ENCODE data around the gene RAD18.

RAD18 gene

DNA sequence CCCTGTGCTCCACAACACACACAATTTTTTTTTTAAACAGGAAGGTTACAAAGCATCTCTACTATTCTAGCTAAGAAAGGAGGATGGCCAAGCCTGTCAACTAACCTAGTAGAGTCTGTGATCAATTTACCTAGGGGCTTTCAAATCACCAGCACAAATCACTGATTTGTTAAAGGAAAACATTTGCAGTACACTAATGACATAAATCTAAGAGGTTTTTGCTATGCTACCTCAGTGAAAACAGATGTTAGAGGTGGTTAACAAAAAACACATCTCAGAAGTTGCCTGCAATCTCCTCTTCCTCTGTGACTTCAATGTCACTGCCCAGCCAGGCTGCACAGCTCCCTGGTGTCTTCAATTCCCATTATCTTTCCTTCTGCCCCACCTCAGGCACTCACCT, 72.0 kb downstream of the RAD18 start:
- DNase-seq: no peak

DNA sequence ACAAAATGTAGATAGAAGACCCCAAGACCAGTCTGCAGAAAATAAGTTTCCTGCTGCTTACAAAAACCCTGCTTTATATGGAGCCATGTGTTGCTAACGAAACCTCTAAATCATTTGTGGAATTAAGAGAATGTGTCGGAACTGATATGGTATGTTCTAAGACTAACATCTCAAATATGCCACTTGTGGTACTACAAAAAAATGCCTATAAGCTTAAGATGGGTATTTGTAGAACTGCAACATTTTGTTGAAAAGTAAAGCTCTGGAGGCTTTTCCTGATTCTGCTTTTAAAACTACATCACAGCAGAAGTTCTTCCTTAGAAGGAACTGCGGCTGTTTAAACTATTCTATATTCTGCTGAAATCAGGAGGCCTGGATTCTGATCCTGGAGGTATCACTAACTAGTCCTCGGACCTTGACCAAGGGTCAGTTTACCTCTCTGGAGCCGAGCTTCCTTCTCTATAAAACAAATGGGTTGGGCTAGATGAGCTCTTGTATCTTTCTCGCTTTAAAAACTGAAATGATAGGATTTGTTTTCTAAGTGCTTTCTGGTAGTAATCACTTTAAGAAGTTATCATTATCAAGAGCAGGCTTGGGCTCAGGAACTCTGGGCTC, 74.9 kb downstream of the RAD18 start:
- DNase-seq: no peak

DNA sequence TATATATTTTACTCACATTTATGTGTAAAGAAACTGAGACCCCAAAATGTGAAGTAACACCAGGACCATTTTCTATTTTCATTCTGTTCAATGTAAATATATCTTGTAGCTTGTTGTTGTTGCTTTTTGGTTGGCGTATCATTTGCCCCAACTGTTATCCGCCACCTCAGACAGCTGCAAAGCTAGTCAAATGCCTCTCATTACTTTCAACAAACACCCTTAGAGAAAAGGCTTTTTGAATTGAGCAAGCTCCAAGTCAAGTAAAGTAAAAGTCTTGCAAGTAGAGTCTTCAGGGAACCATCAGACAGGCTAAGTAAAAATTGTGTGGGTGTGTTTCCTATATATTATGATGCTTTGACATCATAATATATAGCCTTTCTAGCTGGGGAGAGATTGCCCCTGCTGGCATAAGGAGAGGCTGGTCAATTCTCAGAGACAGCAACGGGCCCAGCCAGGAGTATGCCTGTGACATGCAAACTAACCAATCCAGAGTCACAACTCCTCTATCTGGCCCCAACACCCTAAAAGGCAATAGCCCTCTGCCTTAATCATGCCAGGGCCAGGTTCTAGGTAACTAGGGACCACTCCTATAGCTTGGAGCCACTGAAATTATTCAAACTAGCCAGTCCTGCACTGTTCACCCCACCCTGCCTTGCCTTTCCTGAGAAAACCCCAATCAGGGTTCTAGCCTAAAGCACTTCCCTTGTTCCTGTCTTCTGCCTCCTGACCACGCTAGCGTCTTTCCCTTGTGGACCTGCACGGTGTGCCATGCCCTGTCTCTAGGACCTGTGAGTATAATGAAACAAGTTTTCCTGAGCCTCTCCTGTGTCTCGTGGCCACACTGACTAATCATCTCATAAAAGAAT, 75.6 kb downstream of the RAD18 start:
- no peak for DNase-seq

DNA sequence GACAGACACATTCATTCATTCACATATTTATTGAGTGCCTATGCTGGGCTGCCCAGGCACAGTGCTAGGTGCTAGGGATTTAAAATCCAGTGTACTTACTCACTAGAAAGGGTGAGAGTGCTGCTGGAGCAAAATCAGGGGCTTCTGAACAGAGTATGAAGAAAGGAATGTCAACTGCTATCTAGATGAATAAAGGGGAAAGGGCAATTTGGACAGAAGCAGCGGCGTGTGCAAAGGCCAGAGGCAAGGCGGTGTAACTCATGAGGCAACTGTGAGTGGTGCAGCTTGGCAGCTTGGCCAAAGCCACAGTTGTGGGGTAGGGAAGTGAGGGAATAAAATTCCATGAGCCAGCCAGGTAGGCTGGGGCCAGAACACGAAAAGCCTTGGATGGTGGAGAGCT, 76.7 kb downstream of the RAD18 start:
- DNase-seq: no peak

DNA sequence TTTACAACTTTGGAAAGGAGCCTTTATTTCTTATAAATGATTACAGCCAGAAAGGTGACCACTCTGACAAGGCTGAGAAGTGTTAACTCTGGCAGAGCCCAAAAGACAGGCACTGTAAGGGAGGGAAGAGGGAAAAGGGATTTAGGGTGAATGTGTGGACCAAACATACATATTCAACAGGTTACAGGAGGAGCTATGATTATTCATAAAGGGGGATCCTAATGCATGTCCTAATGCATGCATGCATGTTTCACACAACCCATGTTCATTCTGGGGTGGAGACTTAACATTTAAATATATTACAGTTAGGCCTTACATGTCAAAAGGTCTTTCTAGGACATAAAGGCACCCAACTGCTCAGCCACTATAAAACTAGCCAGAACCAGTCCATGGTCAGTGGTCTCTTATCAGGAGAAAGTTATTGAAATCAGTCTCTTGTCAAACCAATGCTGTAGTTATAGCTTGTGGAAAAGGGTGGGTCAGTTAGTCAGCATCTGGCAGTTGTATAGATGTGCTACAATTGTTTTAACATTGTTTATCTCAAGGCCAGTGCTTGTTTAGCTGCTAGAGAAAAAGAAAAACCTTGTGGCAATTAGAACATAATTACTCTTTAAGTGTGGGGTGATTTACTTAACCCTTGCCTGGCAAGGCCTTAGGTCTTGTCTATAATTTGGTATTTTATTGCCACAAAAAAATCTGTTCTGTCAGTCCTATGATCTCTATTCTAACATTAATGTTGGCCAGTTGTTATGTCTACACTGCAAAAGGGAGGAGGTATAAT, 77.5 kb downstream of the RAD18 start:
- no peak for DNase-seq

DNA sequence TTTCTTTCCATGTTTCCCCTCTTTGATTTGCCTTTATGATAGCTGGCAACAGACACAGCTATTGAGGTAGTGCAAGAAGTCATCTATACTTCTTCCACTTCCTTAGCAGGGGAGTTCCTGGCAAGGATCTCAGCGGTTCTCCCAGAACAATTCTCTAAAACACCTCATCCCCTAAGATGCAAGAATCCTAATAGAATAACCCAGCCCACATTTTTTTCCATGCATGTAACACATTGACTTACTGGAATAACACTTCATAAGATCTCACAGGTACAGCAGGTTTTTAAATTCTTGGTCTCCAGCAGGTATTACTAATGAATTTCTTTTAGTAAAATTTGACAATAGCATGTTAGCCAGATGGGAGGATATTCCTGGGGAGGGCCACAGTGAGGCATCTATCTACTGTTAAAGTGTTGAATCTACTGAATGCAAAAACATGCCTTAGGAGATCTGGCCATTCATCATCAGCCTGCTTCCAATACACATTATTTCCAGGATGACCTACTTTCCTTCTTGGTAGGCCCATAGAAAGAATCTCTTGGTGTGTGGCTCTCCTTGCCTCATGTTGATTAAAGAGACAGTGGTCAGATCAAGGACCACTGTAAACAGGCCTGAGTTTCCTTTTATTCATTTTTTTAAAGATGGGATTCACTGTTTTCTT, 78.5 kb downstream of the RAD18 start:
- no peak for DNase-seq

DNA sequence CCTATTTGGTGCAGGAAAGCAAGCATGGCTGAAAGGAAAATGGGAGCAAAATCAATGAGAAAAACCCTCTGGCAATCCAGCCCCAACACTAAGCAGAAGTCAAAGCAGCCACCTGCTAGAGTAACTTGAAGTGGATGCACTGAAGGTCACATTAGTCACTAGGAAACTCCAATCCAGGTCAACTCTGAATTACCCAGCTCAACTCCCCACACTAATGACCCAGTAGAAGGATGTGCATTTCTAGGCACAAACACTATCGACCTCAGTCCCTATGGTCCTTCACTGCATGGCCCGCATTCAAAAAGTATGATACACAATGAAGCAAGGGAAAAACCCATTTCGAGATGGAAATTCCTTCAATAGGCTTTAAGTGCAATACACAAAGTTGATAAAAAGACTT, 80.6 kb downstream of the RAD18 start:
- no peak for DNase-seq

DNA sequence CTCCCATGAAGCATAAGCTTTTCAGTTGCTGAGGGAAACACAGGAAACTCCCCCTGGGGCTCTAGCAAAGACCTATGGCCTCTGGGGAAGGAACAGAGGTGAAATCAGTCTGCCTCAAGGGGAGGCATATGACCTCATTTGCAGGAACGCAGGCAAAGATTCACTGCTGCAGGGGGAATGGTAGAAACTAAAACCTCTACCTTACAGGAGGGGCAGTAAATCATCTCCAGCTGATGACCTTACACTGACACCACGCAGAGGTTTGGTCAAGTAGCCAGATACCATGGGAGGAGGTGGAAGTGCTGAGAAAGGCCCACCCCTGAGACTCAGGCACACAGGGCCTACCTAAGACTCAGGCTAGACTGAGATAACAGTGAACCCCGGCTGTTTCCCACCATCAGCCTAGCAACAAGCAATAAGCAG, 81.1 kb downstream of the RAD18 start:
- DNase-seq: no peak

DNA sequence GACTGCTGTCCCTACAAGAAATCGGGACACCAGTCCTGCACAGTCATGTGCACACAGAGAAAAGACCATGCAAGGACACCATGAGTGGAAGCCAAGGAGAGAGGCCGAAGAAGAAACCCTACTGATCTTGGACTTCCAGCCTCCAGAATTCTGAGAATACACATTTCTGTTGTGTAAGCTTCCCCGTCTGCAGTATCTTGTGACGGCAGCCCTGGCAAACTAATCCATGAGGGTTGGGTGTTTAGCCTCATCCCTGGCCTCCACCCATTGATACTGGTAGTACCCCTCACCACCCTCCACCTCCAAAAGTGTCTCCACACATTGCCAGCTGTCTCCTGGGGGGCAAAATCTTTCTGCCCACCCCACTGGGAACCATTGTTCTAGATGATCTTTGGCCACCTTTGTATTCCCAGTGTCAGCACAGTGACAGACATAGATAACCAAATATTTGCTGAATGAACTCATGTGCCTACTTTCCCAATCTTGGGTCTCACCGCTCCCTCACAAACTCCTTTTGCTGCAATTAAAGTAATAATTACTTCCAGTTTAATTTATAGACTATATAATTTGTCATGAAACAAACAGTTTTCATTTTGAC, 83.8 kb downstream of the RAD18 start:
- no peak for DNase-seq

DNA sequence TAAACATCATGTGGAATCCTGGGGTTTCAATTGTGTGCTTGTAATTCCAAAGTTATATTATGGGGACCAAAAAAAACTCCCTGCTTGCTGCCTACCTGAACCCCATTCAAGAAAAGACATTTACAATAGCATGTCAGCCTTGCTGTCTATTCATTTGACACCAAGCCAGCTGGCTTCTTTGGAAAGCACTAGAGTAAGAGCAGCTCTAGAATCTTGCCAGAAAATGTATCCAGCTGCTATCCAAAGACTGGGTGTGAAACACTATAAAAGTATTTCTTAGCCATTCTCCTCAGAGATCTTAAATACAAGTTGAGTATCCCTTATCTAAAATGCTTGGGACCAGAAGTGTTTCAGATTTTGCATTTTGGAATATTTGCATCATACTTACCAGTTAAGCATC, 87.4 kb downstream of the RAD18 start:
- no peak for DNase-seq

DNA sequence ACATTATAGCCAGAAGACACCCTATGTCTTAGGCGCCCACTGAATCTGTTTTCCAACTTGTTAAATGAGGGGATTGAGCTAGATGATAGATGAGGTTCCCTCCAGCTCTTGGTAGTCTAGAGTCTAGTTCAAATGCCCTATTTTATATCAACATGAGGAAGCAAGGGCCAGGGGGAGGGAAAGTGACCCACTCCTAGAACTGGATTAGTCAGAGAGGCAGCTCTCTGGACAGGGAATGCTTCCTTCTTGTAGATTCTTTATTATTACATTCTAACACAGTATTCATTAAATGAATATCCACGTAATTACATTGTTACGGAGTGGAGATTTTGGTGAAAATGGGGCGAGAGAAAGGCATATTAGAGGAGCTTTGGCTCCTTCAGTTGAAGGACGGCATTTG, 89.5 kb downstream of the RAD18 start:
- DNase-seq: no peak

DNA sequence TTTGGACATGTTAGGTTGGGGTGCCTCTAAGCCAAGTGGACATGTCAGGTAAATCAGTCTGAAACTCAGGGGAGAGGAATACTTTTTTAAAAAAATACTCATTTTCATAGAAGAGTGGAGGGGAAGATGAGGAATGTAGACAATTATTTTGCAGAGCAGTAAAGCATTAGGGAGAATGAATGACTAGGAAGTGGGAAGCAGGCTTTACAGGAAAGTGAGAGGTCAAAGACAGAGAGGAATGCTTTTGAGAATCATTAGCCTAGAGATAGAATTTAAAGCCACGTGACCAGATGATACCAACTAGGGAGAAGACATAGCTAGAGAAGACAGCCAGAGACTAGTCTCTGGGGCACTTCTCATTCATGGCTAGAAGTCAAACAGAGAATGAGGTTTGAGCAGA, 91.0 kb downstream of the RAD18 start:
- DNase-seq: no peak

DNA sequence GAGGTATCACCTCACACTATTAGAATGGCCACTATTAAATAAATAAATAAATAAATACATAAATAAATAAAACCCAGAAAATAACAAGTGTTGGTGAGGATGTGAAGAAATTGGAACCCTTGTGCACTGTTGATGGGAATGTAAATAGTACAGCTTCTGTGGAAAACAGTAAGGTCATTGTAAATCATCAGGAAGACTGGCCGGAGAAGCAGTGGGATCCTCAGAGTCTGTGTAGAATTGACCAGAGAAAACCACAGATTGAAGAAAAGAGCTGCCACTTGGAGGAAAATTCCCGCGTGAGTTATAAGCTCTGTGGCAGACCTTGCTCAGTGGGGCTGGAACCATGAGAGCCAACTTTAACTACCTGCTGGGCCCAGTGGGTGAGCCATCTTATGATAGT, 92.0 kb downstream of the RAD18 start:
- DNase-seq: no peak

DNA sequence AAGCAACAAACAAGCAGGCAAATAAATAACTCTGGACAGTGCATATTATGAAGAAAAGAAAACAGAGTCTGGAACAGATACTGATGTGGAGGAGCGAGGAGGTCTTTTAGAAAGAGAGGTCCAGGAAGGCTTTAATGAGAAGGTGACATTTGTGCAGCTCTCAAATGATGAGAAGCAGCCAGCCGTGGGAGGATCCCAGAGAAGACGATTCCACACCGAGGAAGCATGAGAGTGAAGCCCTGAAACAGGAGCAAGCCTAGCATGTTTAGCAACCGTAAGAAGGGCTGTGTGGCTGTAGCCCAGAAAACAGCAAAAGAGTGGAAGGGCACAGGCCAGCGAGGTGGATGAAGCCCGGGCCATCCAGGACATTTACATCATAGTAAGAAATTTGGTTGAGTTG, 93.1 kb downstream of the RAD18 start:
- DNase-seq: no peak

DNA sequence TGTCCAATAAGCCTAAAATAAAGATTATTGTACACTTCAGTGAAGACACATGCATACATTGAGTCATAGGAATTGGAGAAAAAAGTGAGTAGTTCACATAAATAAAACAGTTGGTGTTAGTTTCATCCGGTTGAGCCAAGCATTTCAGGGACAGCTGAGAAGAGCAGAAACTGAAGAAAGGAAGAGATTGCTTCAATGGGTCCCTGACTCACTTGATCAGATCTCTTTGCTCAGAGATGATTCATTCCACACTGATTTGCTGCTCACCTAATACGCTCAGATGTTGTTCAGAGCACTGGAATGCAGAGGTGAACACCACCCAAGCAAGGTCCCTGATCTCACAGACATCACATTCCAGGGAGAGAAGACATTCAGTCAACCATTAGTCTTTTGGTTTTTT, 93.7 kb downstream of the RAD18 start:
- DNase-seq: no peak

DNA sequence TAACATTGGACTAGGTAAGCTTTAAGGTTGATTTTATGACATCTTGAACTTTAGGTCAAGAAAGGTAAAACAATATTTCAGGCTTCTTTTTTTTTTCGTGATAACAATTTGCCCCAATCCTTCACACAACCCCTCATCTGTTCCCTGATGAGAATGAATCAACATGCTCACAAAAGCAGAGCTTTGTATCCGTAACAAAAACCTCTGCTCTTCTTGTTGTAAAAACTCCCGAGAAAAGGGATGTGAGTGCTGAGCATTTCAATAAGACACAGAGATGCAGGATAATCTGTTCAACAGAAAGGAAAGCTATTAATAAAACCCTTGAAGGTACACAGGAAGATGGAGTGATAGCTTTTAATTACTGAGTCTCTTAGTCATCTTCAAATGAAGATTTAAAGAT, 94.3 kb downstream of the RAD18 start:
- no peak for DNase-seq

DNA sequence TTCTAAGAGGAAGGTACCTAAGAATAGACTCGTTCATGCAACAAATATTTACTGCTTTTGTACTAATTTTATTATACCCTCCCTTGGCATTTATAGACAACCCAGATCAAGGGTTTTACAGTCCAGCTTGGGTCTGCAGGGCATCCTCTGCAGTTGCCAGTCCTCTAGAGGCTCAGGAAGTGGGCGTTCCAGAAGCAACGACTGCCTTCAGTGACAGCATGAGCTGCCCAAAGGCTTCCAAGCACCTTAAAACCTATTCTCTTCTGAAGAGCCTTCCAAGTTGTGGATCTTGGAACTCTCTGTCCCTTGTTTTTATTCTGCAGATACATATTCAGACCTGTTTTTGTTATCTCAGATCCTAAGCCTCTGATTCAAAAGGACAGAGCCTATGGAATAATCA, 95.6 kb downstream of the RAD18 start:
- DNase-seq: no peak

DNA sequence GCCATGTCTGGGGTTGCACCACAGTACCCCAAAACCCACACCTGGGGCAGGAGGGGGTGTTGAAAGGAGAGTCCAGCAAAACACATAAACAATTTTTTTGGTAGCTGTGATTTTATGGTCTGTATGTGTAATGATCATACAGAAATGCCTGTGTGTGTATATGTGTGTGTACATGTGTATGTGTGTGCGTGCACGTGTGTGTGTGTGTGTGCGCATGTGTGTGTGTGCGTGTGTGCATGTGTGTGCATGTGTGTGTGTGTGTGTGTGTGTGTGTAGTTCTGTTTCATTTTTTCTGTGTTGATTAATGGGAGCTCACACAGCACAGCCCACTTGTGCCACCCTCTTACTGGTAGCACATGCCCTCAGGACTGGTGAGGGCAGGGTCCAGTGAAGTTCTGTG, 97.6 kb downstream of the RAD18 start:
- DNase-seq: no peak

DNA sequence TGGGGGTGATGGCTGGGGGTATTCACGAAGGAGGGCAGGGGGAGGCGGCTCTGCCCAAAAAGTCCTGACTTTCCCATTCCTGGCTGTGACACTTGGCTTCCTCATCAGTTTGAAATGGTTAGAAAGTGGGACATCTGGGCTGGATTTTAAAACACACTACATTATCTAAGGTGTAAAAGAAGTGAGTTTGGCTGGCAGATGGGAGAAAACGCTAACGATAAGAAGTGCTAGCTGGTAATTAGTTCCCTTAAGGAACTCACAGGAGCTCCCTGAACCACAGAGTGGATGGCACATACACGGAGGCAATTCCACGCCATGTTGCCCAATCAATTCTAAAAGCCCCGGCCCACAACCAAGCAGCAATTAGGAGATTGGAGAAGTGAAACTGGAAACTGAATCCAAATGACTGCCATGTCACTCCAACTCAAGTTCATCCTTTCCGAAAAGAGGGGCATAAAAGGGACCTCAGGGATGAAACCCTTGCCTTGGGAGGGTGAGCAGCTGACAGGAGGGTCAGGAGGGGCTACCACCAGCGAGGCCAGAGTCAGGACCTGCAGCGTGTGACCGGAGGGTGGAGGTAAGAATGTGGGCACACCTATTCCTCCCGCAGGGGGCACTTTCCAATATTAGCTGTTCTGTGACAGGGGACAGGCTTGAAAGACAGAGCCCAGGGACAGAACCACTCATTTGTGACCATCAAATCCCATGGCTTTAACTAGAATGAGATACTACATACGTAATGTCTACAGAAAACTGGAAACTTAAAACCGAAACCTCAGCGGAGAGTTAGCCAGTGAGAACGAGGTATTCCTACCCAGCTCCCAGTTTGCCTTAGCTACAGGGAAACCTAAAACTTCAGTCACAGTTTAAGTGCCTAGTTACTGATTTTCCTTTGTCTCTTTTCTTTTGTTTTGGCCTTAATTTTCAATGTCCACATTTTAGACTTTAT, 98.6 kb downstream of the RAD18 start:
- DNase-seq: no peak

DNA sequence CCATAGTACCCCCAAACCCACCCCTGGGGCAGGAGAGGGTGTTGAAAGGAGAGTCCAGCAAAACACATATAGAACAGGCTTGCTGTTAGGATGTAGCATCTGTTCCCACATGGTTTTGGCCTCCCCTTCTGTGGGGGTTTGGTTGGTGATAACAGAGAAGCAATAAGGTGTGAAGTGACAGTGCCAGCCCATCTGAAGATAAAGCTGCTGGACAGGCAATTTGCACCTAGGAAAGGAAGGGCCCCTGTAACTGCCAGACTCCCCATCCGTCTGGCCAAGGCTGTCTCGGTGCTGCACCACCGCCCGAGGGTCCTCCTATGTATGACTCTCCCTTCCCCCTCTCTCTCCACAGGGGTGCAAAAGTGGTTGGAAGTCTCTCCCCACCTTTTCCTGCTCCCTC, 99.4 kb downstream of the RAD18 start:
- DNase-seq: no peak

DNA sequence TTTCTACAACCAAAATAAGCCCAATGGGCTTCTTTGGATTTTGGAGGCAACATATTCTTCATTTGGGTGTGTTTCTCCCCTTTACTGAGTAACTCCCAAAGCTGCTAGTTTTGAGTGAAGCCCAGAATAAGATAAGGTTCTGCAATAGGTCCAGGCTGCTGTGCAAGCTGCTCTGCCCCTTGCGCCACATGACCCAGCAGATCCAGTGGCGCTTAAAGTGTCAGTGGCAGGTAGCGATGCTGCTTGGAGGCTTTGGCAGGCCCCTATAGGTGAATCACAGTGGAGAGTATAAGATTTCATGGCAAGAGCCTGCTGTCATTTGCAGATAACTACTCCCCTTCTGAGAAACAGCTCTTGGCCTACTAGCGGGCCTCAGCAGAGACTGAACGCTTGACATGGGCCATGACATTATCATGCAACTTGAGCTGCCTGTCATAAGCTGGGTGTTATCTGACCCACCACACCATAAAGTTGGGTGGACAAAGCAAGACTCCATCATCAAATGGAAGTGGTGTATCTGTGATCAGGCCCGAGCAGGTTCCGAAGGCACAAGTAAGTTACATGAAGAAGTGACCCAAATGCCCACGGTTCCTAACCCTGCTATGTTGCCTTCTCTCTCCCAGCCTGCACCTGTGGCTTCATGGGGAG, 105.4 kb downstream of the RAD18 start:
- DNase-seq: no peak

Data from NCI-H82 (cell line).